GM21576 (cell line): Measurements from ENCODE around the gene COL5A1.

Experiments used
- ATAC-seq: cut with Tn5 transposase; IDR thresholded peaks from one replicate; pipeline ENCODE4 v1.9.1; 2021; ENCODE audit warnings: mild to moderate bottlenecking, moderate library complexity; ENCODE audit not compliant: unreplicated experiment

COL5A1 gene

DNA sequence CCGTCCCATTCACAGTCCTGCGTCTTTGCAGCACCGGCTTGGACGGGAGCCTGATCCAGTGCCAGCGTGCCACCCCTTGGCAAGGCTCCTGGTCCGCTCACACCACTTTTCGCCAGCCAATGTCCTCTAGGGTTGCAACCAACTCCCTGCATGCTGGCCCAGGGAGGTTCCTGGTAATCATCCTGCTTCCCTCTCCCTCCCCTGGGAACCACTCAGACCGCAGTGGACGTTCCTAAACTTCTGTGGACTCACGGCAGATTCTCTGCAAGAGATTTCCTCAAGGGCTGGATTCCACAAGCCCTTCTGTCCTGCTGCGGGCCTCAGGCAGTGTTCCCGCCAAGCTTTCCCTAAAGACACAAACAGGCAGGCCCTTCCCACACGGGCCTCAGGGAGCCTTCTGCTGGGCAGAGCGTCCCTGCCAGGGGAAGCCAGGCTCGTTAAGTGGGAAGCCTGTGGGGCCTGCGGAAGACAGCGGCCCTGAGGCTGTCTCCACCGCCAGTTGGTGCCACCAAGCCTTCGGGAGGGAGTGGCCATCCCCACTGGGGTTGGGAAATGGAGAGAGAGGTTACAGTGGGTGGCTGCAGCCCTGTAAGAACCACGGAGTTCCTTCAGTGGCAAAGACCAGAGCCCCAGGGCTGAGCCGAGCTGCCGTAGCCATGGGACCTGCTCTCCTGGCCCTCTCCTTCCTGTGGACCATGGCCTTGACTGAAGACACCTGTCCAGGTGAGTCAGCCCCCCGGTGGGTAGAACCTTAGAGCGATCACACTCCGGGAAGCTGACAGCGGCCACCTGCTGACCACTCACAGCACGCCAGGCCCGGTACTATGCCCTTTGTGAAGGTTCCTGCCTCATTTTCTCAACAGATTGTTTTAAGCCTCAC, 222.6 kb downstream of the COL5A1 start:
- ATAC-seq = no peak

DNA sequence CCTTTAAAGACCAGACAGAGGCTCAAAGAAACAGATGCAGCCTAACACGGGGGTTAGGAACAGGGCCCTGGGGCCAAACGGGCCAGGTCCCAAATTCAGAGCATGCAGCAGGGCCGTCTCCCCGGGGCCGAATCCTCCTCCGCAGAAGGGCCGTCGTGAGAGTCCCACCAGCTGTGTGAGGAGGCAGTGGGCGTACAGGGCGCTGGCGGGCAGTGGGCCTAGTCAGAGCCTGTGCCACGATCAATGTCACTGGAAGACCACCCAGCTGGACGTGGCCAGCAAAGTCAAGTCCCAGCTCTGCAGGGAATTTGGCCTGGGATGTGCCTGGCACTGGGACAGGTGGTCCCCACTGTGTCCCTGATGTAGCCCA, 223.2 kb downstream of the COL5A1 start:
- no peak for ATAC-seq

DNA sequence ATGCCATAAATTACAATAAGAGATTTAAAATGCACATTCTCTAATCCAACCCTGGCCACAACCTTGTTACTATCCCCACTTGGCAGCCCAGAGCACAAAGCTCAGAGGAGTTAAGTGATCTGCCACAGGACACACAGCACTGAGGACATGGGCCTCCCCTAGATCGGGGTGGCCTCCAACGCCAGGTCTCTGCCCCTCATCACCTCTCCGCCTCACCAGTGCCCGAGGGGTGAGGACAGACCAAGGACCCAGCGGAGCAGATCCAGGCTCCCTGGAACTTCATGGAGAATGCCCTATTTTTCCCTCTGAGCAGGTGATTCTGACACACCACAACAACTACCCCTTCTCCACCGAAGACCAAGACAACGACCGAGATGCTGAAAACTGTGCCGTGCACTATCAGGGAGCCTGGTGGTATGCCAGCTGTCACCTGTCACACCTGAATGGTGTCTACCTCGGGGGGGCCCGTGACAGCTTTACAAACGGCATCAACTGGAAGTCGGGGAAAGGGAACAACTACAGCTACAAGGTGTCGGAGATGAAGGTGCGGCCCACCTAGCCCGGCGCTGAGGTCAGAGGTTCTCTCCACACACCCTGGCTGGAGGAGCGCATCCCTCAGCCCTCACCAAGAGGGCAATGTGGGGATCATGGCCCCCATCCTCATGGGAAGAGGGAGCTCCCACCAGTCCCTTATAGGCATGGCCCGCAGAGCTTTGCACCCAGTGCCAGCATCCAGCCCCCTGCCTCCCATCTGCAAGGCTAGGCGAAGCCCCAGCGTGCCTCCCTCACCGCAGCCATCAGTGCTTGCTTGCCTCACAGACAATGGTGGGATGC, 226.5 kb downstream of the COL5A1 start:
- ATAC-seq = no peak

DNA sequence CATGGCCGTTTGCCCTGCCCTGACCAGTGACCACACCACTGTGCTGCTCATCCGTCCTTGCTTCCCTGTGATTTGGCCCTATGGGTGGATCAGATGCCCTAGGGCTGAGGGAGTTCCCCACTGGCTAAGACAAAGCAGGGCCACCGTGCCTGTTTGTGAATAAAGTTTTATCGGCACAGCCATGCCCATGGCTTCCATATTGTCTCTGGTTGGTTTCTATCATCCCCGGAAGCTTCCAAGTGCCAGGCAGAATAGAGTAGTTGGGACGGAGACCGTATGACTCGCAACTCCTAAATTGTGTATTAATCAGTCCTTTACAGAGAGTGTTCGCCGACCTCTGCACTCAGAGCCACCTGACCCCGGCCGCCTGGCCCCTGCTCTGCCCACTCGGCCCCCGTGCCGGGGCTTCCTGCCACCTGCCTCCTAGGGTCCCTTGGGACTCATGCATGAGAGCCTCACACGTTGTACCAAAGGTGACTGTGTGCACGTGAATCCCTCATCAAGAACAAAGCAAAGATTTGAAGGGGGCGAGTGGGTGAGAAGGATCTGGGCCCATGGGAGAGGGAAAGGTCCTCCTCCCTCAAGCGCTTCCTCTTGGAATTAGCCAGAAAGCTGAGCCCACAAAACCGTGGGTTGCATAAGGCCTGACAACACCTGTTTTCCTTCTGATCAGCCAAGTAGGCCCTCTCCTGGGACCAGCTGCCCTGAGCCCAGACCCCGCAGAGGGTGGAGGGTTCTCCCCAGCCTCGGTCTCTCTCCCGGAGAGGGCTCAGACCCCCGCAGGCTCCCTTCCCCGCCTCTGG, 227.3 kb downstream of the COL5A1 start:
- no peak for ATAC-seq

DNA sequence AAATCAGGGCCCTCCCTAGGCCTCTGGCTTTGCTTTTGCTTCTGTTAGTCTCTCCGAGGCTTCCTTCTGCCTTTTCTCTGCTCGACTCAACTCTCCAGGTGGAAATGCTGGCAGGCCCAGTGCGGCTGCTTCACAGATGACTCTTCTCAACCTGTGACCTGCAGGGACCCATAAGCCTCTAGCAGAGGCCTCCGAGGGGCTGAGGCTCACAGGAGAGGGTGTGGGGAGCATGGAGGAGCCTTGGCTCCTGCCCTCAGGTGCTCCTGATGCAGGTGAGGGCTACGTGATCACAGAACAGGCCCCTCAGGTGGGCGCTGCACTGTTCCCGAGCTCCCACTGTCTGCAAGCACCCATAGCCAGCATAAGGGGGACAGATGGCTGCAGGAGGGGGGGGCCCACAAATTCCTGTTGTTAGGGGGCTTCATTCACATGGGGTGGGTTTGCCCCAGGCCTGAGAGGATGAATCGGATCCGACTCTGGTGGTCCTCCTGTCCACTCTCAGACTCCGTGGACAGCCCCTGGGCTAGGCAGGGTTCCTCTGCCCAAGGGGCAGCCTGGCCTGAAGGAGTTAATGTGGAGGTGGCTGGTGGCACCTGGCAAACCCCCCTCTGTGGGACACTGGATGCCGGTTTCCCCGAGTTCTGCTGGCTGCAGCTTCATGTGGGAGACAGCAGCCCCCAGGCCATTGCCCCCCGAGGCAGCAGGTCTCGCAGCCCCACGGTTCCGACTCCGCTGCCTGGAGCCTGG, 228.1 kb downstream of the COL5A1 start:
- ATAC-seq = no peak

DNA sequence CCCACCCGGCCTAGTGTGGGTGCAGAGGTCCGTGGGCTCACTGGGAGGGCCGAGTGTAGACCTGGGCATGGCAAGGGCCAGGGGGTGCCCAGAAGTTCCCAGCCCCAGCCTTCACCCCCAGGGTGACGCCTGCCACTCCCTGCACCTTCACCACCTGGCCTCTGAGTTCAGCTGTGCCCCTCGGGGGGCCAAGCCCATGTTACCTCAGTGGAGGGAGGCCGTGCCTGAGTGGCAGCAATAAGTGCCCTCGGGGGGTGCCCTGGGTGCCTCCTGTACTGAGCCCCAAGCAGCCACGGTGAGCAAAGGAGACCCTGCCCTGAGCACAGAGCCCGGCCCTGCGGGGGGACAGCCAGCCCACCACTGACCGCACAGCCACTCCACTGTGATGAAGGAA, 228.7 kb downstream of the COL5A1 start:
- no peak for ATAC-seq

DNA sequence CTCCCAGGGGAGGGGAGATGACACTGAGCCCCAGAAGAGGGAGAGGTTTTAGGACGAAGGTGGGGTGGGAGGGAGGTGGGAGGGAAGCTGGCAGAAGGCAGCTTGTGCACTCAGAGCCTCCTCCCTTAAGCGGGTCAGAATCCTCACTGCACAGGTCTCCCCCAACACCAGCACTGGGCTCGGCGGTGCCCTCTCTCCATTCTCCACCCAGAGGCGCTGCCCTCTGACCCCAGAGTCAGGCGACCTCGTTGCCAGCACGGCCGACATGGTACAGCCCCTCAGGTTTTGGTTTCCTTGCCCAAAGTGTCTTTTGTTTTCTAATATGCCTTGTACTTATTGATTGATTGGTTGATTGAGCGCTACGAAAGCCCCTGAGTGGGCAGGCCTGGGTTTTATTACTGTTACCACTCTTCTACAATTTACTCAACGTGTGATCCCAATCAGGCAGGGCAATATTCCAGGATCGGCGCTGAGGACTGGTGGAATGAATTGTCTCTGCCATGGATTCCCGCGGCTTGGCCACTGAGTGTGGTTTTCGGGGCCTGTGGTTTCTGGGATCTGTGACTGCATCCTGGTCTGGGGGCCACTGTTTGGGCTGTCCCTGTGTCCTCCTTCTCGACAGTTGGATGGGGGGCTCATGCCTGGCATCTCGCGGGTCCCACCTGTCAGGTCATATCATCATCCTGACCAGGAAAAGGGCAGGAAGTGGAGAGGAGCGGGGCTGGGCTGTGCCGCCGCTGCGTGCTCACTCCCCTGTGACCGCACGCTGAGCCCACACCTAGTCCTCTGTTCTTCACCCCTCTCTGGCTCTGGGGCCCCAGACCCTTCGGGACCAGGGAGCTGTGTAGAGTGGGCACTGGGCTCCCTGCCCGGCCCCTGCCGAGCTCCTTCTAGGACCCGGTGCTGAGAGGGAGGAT, 229.4 kb downstream of the COL5A1 start:
- ATAC-seq = no peak

DNA sequence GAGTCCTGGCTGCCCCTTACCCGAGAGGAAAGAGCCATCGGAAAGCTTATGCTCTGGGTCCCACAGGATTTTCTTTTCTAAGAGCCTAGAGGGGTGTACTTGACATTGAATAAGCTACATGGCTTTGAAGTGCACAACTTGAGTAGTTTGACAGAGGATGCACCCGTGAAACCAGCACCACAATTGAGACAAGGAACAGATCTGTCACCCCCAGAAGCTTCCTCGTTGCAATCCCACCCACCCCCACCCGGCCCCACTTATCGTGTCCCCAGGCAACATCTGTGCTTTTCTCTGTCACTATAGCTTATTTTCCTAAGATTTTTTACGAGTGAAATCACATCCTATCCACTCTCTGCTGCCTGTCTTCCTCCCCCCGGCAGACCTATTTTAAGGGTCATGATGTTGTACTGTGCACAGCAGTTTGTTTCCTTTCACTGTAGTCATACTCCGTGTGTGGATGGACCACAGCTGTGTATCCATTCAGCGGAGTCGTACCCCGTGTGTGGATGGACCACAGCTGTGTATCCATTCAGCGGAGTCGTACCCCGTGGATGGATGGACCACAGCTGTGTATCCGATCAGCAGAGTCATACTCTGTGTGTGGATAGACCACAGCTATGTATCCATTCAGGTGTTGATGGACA, 230.2 kb downstream of the COL5A1 start:
- ATAC-seq = no peak

DNA sequence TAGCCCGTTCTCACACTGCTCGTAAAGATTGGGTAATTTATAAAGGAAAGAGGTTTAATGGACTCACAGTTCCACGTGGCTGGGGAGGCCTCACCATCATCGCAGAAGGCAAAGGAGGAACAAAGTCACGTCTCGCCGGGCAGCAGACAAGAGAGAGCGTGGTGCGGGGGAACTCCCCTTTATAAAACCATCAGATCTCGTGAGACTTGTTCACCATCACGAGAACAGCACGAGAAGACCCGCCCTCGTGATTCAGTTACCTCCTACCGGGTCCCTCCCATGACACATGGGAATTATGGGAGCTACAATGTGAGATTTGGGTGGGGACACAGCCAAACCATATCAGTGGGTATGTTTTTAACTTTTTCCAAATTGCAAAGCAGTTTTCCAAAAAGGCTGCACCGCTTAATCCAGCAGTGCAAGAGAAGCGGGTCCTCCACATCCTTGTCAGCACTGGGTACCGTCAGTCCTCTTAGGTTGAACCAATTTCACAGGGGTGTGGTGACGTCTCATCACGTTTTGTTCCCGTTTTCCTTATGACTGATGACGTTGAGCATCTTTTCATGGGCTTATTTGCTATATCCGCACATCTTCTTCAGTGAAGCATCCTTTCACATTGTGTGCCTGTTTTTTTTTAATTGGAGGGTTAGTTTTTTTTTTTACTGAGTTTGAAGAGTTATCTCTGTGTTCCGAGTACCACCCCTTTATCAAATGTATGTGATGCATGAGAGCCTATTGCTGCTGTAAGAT, 231.1 kb downstream of the COL5A1 start:
- ATAC-seq = no peak

DNA sequence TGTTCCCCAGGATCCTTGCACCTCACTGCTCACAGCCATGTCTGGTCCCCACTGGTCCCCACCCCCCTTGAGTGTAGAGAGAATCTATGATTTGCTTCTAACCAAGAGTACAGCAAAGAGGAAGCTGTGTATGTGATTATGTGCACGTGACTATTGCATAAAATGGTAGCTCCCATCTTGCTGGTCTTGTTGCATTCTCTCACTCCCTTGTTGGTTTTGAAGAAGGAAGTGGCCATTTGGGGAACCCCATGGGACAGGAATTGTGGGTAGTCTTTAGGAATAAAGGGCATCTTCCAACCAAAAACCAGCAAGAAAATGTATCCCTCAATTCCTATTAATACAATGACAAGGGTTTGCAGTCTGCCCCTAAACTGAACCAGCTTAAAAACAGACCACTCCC, 233.8 kb downstream of the COL5A1 start:
- ATAC-seq = no peak

DNA sequence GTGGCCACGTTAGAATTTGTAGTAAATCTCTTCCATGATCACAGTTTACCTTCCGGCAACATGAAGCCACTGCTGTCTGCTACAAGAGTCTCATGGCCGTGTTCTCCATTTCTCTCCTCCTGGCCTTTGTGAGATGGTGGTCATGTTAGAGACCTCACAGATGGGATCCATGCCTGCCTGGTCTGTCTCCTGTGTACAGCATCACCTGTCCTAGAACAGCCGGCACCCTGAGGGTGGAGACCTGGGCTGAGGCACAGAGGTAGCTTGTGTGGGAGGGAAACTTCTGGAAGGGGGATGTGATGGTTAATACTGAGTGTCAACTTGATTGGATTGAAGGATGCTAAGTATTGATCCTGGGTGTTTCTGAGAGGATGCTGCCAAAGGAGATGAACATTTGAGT, 235.9 kb downstream of the COL5A1 start:
- ATAC-seq = no peak

DNA sequence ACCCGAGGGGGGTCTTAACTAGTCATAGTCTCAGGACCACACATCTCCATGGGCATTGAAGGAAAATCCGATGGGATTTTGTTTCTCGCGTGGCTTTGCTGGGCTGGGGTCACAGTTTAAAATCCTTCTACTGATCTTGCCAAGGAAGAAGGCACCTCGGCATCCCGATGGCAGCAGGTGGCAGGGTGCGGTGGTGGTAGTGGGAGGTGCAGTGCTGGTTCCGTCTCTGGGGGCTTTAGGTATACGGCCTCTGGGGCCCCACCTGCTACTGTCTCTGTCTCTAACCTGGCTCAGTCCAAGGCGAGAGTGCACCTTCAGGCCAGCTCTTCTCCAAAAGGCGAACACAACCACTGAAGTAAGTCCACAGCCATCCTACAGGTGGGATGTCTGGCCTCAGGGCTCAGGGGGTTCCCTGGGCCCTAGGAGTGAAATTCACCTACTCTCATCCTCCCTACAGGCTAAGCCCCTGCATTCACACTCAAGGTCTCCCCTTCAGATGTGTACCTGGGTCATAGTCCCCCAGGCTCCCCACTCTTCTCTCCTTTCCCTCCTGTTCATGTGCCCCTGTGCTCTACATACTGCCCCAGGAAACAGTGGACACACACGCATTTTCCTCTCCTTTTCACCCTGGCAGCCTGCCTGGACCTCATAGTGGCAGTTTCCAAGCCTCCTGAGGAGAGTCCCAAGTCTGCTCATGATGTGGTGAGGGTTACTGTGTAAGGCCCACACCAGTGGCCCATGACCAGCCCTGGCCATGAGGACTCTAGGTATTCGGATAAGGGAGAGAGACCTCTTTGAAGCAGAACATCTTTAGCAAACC, 238.3 kb downstream of the COL5A1 start:
- ATAC-seq = no peak

DNA sequence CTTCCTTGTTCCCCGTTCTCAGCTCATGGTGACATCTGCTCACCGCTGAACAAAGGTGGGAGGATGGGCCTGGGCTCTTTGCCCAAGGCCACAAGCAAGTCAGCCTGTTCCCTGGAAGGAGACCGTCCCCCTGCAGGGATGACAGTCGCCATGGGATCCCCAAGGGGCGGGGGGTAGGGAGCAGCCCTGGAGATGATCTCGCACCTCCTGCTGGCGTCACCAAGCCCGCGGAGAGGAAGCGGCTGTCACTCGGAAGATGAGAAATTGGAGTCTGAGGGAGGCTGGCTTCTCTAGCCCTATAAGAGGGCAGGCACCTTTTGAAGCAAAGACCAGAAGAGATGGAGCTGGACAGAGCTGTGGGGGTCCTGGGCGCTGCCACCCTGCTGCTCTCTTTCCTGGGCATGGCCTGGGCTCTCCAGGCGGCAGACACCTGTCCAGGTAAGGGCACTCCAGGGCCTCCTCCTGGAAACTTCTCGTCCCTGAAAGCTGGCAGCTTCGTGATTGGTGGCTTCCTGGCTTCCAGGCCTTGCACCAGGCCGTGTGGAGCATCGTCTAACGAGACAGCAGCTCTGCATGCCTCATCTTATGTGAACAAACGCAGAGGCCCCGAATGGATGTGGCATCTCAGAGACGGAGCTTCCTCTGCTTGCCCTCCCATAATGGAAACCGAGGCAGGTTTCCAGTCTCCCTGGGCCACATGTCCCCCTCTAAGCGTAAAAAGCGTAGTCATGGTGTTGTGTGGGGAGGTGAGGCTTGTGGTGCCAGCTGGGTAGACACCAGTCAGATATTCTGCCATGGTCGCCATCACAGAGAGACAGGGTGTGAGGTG, 239.1 kb downstream of the COL5A1 start, which contains the start of gene FCN2:
FCN2 (plus strand) TSS at position 327 of the 829 bp plus-strand sequence; CDS start at position 339, 12 bp downstream.
- no peak for ATAC-seq

DNA sequence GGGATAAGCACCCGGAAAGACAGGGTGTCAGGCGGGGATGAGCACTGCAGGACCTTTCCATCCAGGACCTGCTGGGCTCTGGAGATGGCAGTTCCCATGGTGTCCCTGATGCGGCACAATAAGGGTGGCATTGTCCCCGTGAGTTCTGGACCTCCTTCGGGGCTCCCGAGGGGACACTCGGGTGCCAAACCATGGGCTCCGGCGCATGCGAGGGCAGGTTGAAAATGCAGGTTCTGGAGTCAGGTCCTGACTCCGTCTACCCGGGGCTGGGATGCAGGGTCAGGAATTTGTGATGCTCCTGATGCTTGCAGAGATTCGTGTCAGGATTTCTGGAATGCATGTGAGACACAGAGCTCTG, 239.7 kb downstream of the COL5A1 start:
- ATAC-seq = no peak

DNA sequence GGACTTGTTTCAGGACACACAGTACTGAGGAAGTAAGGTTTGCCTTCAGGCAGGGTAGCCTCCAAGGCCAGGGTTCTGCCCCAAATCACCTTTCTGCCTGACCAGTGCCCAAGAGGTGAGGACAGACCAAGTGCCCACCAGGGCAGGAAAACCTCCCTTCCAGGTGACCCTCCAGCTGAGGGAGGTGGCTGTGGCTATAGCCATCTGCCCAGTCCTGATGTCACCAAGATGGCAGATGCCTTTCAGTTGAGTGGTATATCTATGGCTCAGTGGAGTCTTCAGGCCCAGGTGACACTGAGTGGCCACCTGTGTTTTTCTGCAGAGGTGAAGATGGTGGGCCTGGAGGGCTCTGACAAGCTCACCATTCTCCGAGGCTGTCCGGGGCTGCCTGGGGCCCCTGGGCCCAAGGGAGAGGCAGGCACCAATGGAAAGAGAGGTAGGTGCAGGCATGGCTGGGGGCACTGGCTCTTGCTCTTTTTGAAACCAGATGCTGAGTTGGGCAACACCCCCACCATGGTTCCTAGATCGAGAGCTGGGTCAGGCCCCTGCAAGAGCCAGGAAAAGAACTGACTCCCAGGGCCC, 240.7 kb downstream of the COL5A1 start:
- ATAC-seq = no peak
